Transverse colon (tissue), 4 donors: ENCODE measurements around the gene DDX56. TPM values are rescaled to one million over a fixed set of nuclear protein-coding genes. Genes with fewer than 3 reads are reported as not detected.
A peak's percentile ranks its signal among the peaks of the same experiment; 100 is the strongest.

Experiments used
- DNase-seq: peaks from one replicate; pipeline ENCODE4 v3.0.0-alpha.2; 2019
- H3K27ac ChIP-seq, 4 donors: fragments of 200-600 bp; sonication (generic); 2 replicates each; pipeline ENCODE4 v1.5.1; 2016 to 2018; ENCODE audit warnings: inconsistent platforms in 4 of 4
- H3K27me3 ChIP-seq: fragments of 200-600 bp; sonication (generic); 2 replicates; pipeline ENCODE4 v1.5.1; 2017; ENCODE audit warnings: inconsistent platforms
- H3K36me3 ChIP-seq, 4 donors: fragments of 200-600 bp; sonication (generic); 2 replicates each; pipeline ENCODE4 v1.5.1; 2017 to 2019; ENCODE audit warnings: inconsistent platforms in 4 of 4
- H3K4me1 ChIP-seq, 4 donors: fragments of 200-600 bp; sonication (generic); 2 replicates each; pipeline ENCODE4 v1.5.1; 2017 to 2020; ENCODE audit warnings: inconsistent platforms in 4 of 4
- H3K4me3 ChIP-seq, 4 donors: fragments of 200-600 bp; sonication (generic); 1 replicate in 1 of 4; 2 replicates in 3 of 4; pipeline versions ENCODE4 v1.5.1 to v1.6.1; 2017 to 2019; ENCODE audit warnings: inconsistent platforms in 4 of 4
- H3K9me3 ChIP-seq, 2 donors: fragments of 200-600 bp; sonication (generic); 2 replicates each; pipeline ENCODE4 v1.5.1; 2017 to 2019; ENCODE audit warnings: inconsistent platforms in 2 of 2
- EP300 ChIP-seq: sonication (generic); formaldehyde crosslinking; IDR thresholded peaks from one replicate; pipeline ENCODE4 v1.6.1; 2017; ENCODE audit warnings: antibody characterized with exemption, low read depth
- POLR2A ChIP-seq: fragments of 450-650 bp; IDR thresholded peaks from one replicate; pipeline ENCODE4 v1.6.1; 2016; ENCODE audit warnings: antibody characterized with exemption, mild to moderate bottlenecking, moderate library complexity
- POLR2AphosphoS5 ChIP-seq, 3 donors: sonication (generic); formaldehyde crosslinking; IDR thresholded peaks; one replicate each; pipeline ENCODE4 v1.6.1; 2016; ENCODE audit warnings: antibody characterized with exemption in 3 of 3
- WGBS, 2 donors: methylation state at CpG; one replicate each; pipeline ENCODE4 v1.1.5; 2018; ENCODE audit warnings: low coverage in 1 of 2; 5-methylcytosine and 5-hydroxymethylcytosine counted together
- in situ Hi-C, 4 donors: fragments of 200-750 bp; cut with MboI; loops; one replicate each; pipeline versions ENCODE4 v1.15.0 to v1.15.1; 2017; ENCODE audit warnings: low sequenced_read_pairs in 3 of 4, low pct_ligation_motif_present in 1 of 4, low pct_unique_long_range_greater_than_20kb in 1 of 4
- intact Hi-C: fragments of 100-400 bp; cut with DNase I; formaldehyde crosslinking; loops from one replicate; pipeline ENCODE4 v1.15.1; 2023; ENCODE audit warnings: low total_unique reads
- total RNA-seq, 4 donors: library from RNA; depleted of rRNA; stranded (reverse); fragments of >200 nt; gene quantifications; one replicate each; pipeline ENCODE4 v1.1.0, GENCODE V29; 2016
- TF ChIP-seq, protein P1 (sequence below), 5 experiments: fragments of 200-600 bp in 3 of 5; fragments of 450-650 bp in 2 of 5; sonication (generic) in 3 of 5; IDR thresholded peaks; 1 replicate in 2 of 5; 2 replicates in 3 of 5; pipeline ENCODE4 v1.5.1; 2016 to 2017; ENCODE audit warnings: antibody characterized with exemption in 5 of 5, inconsistent platforms in 3 of 5, mild to moderate bottlenecking in 2 of 5, moderate library complexity in 1 of 5

DDX56 gene
- total RNA-seq, 4 donors from 2014 or later, result 41.1 to 202 (median 42.3) TPM

DNA sequence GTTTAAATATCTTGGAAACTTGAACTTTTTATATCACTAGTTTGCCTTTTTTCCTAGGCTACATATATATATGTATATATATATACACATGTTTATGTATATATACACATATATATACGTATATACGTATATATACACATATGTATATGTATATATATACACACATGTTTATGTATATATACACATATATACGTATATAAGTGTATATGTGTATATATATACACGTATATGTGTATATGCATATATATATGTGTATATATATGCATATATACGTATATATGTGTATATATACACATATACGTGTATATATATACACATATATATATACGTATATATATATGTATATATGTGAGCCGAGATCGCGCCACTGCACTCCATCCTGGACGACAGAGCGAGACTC lies 42.8 kb upstream of the DDX56 start:
- TF ChIP-seq POLR2AphosphoS5 (IDR thresholded peaks at IDR 0.05), result no peak
- no peak for TF ChIP-seq EP300
- no peak for TF ChIP-seq POLR2A
- TF ChIP-seq, protein P1, sequence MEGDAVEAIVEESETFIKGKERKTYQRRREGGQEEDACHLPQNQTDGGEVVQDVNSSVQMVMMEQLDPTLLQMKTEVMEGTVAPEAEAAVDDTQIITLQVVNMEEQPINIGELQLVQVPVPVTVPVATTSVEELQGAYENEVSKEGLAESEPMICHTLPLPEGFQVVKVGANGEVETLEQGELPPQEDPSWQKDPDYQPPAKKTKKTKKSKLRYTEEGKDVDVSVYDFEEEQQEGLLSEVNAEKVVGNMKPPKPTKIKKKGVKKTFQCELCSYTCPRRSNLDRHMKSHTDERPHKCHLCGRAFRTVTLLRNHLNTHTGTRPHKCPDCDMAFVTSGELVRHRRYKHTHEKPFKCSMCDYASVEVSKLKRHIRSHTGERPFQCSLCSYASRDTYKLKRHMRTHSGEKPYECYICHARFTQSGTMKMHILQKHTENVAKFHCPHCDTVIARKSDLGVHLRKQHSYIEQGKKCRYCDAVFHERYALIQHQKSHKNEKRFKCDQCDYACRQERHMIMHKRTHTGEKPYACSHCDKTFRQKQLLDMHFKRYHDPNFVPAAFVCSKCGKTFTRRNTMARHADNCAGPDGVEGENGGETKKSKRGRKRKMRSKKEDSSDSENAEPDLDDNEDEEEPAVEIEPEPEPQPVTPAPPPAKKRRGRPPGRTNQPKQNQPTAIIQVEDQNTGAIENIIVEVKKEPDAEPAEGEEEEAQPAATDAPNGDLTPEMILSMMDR (IDR thresholded peaks at IDR 0.05), result no peak
- in situ Hi-C loops (no loop called here), intact Hi-C loops (no loop called here)
- Histone ChIP-seq H3K4me1 (peaks cover 27 to 79% (median 47%) of the 10 kb centered on the region in 4 donors), H3K36me3 (no peaks in the 10 kb centered on the region), H3K27ac (peak overlapping the region in 1 of 4 donors; percentile 65), H3K9me3 (no peaks in the 10 kb centered on the region), H3K4me3 (no peak overlapping the region), H3K27me3 (no peaks in the 10 kb centered on the region)
- WGBS, 2 donors, result 84 to 88% methylated on average over 11 to 12 of the region's 12 CpGs
- no peak for DNase-seq

DNA sequence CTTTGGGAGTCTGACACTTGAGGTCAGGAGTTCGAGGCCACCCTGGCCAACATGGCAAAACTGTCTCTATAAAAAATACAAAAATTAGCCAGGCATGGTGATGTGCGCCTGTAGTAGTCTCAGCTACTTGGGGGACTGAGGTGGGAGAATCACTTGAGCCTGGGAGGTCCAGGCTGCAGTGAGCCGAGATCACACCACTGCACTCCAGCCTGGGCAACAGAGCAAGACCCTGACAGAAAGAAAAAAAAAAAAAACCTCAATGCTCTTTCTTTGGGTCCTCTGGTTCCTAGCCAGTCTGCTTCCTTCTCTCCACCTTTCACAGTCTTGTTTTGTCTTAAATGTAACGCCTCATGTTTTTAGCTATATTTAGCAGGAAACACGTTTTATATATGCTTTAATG lies 42.1 kb upstream of the DDX56 start:
- Histone ChIP-seq H3K9me3 (no peaks in the 10 kb centered on the region), H3K27me3 (no peaks in the 10 kb centered on the region), H3K36me3 (no peaks in the 10 kb centered on the region), H3K27ac (peak overlapping the region; percentile 13 to 67 (median 59)), H3K4me1 (peaks cover 22 to 71% (median 42%) of the 10 kb centered on the region in 4 donors), H3K4me3 (no peak overlapping the region)
- intact Hi-C loops, result no loop called here
- DNase-seq, result no peak
- no peak for TF ChIP-seq POLR2AphosphoS5 (IDR thresholded peaks at IDR 0.05)
- no peak for TF ChIP-seq POLR2A
- TF ChIP-seq EP300, result no peak
- TF ChIP-seq, protein P1 (IDR thresholded peaks at IDR 0.05), result no peak
- in situ Hi-C loops, result no loop called here
- 74 to 83% methylated on average over 2 to 5 of the region's 5 CpGs for WGBS, 2 donors

DNA sequence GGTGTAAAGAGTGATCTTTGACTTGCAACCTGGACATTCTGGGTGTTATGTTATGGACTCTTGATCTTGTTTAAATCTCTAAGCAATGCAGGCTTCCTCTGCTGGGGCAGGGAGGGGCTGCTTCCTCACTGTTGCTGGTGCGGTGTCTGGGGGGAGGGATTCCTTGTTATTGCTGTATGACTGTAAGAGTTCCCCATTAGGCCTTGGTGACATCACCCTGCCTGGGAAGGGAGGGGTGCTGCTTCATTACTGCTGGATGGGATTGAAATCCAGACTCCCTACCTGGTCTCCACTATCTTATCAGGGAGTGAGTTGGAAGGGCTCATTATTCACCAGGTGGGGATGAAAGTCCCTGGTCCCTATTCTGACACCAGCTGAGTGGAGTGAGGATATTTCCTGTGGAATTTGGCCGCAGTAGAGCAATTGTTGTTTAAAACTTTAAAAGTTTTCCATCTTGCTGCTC lies 41.5 kb upstream of the DDX56 start:
- 57% methylated on average over 2 of the region's 2 CpGs; no CpG with 5 or more reads in 1 of the 2 donors for WGBS, 2 donors
- DNase-seq, result peak; percentile 76
- TF ChIP-seq POLR2A, result no peak
- peak in 1 of 3 donors; percentile 47 for TF ChIP-seq POLR2AphosphoS5 (IDR thresholded peaks at IDR 0.05)
- in situ Hi-C loops (no loop called here), intact Hi-C loops (no loop called here)
- Histone ChIP-seq H3K27me3 (no peaks in the 10 kb centered on the region), H3K4me1 (peaks cover 19 to 66% (median 40%) of the 10 kb centered on the region in 4 donors), H3K36me3 (no peaks in the 10 kb centered on the region), H3K4me3 (no peak overlapping the region), H3K9me3 (no peaks in the 10 kb centered on the region), H3K27ac (peak overlapping the region; percentile 13 to 67 (median 59))

DNA sequence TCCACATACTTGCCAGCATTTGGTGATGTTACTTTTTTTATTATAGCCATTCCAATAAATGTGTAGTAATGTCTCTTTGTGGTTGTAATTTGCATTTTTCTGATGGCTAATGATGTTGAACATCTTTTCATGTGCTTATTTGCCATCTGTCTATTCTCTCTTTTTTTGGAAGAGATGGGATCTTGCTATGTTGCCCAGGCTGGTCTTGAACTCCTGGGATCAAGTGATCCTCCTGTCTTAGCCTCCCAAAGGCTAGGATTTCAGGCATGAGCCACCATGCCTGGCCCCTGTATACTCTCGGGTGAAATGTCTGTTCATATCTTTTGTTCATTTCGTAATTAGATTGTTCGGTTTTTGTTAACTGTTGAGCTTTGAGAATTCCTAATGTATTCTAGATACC lies 36.1 kb upstream of the DDX56 start:
- Histone ChIP-seq H3K27ac (no peak overlapping the region), H3K4me1 (peaks cover 4 to 49% (median 27%) of the 10 kb centered on the region in 4 donors), H3K4me3 (no peak overlapping the region), H3K36me3 (no peaks in the 10 kb centered on the region), H3K9me3 (no peaks in the 10 kb centered on the region), H3K27me3 (no peaks in the 10 kb centered on the region)
- DNase-seq, result no peak
- TF ChIP-seq EP300, result no peak
- TF ChIP-seq, protein P1 (IDR thresholded peaks at IDR 0.05), result no peak
- no peak for TF ChIP-seq POLR2AphosphoS5 (IDR thresholded peaks at IDR 0.05)
- no peak for TF ChIP-seq POLR2A
- in situ Hi-C loops, result no loop called here
- intact Hi-C loops, result no loop called here
- 89 to 93% methylated on average over 3 of the region's 3 CpGs for WGBS, 2 donors
